Stimulated activated CD4-positive, alpha-beta T cell treated with anti-CD3 and anti-CD28 coated beads, Interleukin-1b, Interleukin-23, amount 100 ng/mL, for 4 hours (primary cell): Measurements from ENCODE around the gene DNAJC5.

Experiments used
- DNase-seq, 2 donors: peaks; one replicate each; pipeline ENCODE4 v3.0.0-alpha.2; 2020; ENCODE audit warnings: low read depth in 2 of 2

The DNAJC5 gene

GRCh38 chr20:63884506-63885263 is 10.2 kb upstream of the DNAJC5 start:
- no peak for DNase-seq

- no peak for DNase-seq
These were observed 9.5 kb upstream of the DNAJC5 start for GRCh38 chr20:63885264-63886053.

- no peak for DNase-seq
These were observed 8.9 kb upstream of the DNAJC5 start for GRCh38 chr20:63886054-63886419.

- DNase-seq, result no peak
These were observed 8.0 kb upstream of the DNAJC5 start for GRCh38 chr20:63886921-63887320.

- DNase-seq, result no peak
These were observed 5.4 kb upstream of the DNAJC5 start for GRCh38 chr20:63889241-63890200.

GRCh38 chr20:63890201-63890576 is 4.7 kb upstream of the DNAJC5 start:
- DNase-seq, result no peak

- no peak for DNase-seq
These were observed 4.3 kb upstream of the DNAJC5 start for GRCh38 chr20:63890616-63891015.

GRCh38 chr20:63891061-63892002 is 3.6 kb upstream of the DNAJC5 start:
- DNase-seq, result no peak

GRCh38 chr20:63892402-63892801 is 2.5 kb upstream of the DNAJC5 start:
- DNase-seq, result no peak

GRCh38 chr20:63893999-63894357 is 948 bp upstream of the DNAJC5 start:
- no peak for DNase-seq

GRCh38 chr20:63895202-63895951 is 451 bp downstream of the DNAJC5 start:
- DNase-seq, result no peak

GRCh38 chr20:63895952-63896263 is 982 bp downstream of the DNAJC5 start:
- no peak for DNase-seq

GRCh38 chr20:63896264-63897105 is 1.6 kb downstream of the DNAJC5 start:
- no peak for DNase-seq

- DNase-seq, result no peak
These were observed 3.1 kb downstream of the DNAJC5 start for GRCh38 chr20:63897978-63898561.

GRCh38 chr20:63898882-63899558 is 4.1 kb downstream of the DNAJC5 start:
- no peak for DNase-seq

- DNase-seq, result no peak
These were observed 5.5 kb downstream of the DNAJC5 start for GRCh38 chr20:63900413-63900812.

- DNase-seq, result no peak
These were observed 9.1 kb downstream of the DNAJC5 start for GRCh38 chr20:63903796-63904561.
